Measurements from ENCODE around the gene ZNF598.
"Not testable (repeated sequence)": the region's sequence is repeated elsewhere in the genome, so short reads cannot be mapped to it uniquely, and the experiment has no call there.

The ZNF598 gene

DNA sequence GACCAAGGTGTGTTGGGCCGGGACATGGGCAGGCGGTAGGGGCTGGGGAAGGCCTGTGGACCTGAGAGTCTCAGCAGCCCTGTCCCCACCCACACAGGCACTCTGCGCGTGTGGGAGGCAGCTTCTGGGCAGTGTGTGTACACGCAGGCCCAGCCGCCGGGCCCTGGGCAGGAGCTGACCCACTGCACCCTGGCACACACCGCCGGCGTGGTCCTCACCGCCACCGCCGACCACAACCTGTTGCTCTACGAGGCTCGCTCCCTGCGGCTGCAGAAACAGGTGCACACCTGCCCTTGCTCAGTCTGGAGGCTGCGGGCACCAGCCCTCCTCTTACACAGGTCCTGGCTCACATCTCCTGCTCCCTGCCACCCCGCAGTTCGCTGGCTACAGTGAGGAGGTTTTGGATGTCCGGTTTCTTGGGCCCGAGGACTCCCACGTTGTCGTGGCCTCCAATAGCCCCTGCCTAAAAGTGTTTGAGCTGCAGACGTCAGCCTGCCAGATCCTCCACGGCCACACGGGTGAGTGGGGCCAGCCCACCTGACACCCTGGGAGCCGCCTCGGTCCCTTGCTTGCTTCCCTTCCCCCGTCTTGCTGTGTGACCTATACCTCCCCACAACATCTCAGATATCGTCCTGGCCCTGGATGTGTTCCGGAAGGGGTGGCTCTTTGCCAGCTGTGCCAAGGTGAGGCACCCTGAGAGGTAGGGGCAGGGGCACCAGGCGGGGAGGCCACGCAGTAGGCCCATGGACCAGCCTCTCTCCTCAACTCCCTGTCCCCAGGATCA is 34.0 kb downstream of the ZNF598 start:
- no peak for DNase-seq (ENCODE audit: low read depth)

- no peak for DNase-seq (ENCODE audit: low read depth)
These were observed 35.2 kb downstream of the ZNF598 start for GRCh38 chr16:1974157-1975070.

DNA sequence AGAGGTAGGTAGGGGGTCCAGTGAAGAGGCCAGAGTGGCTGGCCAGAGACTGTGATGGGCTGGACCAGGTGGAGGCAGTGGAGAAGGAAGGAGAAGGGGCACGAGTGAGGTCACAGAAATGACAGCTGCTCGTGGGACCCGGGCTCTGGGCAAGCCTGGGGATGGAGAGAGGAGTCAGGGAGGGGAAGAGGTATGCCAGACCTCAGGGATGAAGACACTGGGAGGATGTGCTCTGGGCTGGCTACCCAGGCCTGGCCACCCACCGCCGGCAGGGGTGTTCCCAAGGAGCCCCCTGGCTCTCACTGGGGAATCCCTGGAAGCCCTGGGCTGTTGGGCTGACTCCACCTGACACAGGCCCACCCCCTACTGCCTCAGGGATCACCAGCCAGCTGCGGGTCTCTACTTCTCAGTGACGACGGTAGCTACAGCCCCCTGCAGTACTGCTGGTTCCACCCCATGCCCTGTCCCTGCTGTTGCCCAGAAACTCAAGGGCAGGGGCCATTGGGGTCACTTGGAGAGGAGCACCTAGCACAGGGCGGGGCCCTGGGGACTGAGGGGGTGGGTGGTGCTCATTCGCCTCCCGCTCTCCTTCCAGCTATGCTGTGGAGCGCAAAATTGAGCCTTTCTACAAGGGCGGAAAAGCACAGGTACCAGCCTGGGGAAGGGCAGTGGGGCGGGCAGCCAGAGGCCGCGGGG is 36.0 kb downstream of the ZNF598 start:
- DNase-seq (ENCODE audit: low read depth): no peak

GRCh38 chr16:1972490-1972877 is 37.1 kb downstream of the ZNF598 start:
- no peak for DNase-seq (ENCODE audit: low read depth)

- DNase-seq (ENCODE audit: low read depth): peak; percentile 92
These were observed 37.7 kb downstream of the ZNF598 start, which contains the start of gene TBL3 for GRCh38 chr16:1971796-1972489. TSS of gene TBL3 (plus strand) at chr16:1972053. CDS start at chr16:1972165, 112 bp downstream.

DNA sequence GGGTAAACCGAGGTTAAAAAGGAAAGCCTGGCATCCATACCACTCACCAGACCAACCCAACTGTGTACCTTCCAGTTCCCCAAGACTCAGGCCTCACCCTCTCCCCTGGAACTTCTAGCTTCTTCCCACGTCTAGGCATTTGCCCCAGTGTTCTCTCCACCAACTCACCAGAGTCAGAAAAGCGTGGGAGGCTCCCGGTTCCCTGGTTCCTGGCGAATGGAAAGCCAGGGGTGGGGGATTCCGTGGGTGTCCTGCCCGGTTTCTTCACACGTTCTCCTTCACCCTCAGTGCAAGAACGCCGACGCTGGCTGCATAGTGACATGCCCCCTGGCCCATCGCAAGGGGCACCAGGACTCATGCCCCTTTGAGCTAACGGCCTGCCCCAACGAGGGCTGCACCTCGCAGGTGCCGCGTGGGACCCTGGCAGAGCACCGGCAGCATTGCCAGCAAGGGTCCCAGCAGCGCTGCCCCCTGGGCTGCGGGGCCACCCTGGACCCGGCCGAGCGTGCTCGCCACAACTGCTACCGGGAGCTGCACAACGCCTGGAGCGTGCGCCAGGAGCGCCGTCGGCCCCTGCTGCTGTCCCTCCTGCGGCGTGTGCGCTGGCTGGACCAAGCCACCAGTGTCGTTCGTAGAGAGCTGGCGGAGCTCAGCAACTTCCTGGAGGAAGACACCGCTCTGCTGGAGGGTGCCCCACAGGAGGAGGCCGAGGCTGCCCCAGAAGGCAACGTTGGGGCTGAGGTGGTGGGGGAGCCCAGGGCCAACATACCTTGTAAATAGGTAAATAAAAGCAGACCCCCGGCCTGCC is 41.3 kb downstream of the ZNF598 start:
- DNase-seq (ENCODE audit: low read depth): no peak

GRCh38 chr16:1966460-1966859 is 43.2 kb downstream of the ZNF598 start, which contains the start of gene RNF151:
TSS of gene RNF151 (plus strand) at chr16:1966856. CDS start at chr16:1966882, 26 bp downstream.
- no peak for DNase-seq (ENCODE audit: low read depth)

DNA sequence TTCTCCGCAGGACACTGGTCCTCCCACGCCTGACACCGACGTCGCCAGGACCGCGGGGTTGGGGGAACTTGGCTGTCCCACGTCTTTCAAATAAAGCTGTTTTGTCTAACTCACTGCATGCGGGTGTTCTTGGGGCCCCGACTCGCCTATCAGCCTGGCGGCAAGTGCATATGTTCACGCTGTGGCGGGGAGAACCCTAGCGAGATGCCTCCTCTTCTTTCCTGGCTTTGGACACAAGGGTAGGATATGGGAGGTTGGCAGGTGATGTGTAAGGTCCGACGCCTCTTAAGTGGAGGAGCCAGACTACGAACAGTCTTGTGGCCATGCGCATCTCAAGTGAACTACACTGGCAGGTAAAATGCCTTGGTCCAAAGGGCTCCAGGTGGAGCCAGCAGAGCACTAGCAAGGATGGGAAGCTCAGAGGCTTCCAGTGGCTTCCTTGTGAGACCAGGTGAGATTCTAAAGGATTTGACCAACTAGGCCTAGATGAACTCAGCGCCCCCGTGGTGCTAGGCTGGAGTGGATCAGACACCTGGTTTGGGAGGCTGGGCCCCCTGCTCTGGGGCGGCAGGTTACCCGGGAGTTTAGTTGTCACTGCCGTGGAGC is 44.1 kb downstream of the ZNF598 start:
- no peak for DNase-seq (ENCODE audit: low read depth)

DNA sequence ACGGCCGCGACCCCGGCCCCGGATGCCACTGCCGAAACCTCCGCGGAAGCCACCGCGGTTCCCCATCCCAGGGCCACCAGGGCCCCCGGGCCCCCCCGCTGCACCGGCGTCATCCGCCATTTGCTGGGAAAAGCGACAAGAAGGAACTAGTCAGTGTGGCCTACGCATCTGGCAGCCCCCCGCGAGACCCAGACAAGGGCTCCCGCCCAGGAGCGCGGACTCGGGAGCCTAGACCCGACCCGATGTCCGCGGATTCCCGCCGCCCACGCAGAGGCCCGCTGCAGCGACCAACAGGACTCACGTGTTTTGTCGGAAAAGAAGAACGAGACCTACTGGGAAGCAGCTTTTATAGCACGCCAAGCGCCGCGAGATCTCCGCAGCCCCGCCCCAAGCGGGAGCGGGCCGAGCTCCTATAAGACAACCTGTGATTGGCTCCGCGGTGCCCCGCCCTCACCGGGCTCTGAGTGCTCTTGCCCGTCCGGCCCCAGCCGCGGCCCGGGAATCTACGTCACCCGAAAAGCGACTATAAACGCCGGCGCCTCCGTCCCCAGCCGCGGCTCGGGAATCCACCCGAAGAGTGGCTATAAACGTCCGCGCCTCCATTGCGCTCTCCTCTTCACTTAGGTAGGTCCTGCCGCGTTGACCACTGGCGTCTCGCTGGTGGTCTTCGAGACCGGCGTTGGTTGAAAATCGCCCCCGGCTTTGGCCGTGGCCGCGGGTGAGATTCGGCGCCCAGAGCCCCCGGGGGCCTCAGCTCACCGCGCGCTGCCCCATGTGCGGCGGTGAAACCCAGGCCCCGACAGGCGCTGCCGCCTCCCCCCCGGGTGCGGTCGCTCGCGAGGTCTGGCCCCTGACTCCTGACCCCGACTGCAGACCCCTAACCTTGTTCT is 44.9 kb downstream of the ZNF598 start, which contains the start of gene RPS2:
RPS2 (minus strand) TSS at position 321 of the 890 bp plus-strand sequence; CDS start at position 120, 201 bp downstream.
- DNase-seq (ENCODE audit: low read depth): peak; percentile 96

DNA sequence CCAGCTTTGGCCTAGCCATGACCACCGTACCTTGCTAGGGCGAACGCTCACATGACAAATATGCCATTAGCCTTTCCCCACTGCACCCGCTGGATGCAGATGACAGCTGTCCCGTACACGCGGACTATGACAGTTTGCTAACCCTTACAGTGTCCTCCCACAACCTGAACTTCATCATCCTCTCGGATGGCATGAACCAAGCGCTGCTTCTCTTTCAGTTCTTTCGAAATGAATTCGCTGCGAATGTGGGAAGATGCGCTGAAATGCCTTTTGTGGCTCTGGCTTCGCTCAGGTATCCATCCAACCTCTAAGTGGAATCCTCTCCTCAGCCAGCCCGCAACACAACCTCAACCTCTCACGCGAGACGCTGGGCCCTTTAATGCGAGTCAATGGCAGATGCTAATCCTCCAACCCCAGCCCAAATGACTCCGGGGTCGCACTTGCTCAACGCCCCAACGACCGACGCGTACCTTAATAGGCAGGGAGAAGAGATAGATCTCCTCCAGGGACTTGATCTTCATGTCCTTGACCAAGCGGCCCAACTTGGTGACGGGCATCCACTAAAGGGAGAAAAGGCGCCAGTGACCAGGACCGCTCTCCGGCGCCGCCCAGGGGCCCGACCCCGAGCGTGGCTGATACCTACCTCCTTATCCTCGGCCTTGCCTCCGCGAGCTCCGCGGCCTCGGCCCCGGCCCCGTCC is 45.7 kb downstream of the ZNF598 start:
- DNase-seq (ENCODE audit: low read depth): no peak

GRCh38 chr16:1962161-1963153 is 47.2 kb downstream of the ZNF598 start:
- not testable (repeated sequence) for DNase-seq (ENCODE audit: low read depth)

- DNase-seq (ENCODE audit: low read depth): no peak
These were observed 48.0 kb downstream of the ZNF598 start for GRCh38 chr16:1961651-1962067.

- no peak for DNase-seq (ENCODE audit: low read depth)
These were observed 48.7 kb downstream of the ZNF598 start for GRCh38 chr16:1960665-1961630.

DNA sequence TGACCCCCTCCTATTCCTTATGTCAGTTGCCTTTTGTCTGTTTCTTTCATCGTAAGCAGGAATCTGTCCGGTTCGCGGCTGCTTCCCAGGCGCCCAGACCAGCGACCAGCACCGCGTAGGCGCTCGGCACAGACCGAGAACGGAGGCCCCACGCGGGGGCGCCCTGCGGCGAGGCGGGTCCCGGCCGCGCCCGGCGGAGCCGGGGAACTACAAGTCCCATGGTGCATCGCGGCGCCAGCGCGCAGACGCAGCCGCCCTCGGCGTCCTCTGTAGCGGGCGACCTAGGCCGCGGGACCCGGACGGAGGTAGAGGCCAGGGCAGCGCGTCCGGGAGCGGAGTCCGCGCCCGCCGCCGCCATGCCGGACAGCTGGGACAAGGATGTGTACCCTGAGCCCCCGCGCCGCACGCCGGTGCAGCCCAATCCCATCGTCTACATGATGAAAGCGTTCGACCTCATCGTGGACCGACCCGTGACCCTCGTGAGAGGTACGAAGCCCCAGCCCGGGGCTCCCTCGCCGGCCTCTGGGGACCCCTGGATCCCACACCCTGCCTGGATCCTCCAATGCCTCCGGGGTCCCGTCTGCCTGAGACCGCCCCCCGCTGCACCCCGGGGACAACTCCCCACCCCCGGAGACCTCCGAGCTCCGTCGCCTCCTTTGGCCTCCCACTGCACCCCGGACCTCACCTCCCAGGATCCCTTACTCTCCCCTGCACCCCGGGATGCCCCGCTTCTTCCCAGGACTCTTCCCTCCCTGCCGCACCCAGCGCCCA is 50.2 kb downstream of the ZNF598 start, which contains the start of gene NDUFB10:
NDUFB10 (plus strand) TSS at position 270 of the 771 bp plus-strand sequence; CDS start at position 357, 87 bp downstream.
- peak; percentile 86 for DNase-seq (ENCODE audit: low read depth)

- DNase-seq (ENCODE audit: low read depth): no peak
These were observed 50.8 kb downstream of the ZNF598 start for GRCh38 chr16:1958715-1959268.

Measured in stimulated activated CD4-positive, alpha-beta T cell treated with anti-CD3 and anti-CD28 coated beads, Interleukin-2, amount 100 ng/mL, for 4 hours (primary cell).